HCT116 (cell line): ENCODE results near the gene UBE3B. TPM values are rescaled to one million over a fixed set of nuclear protein-coding genes. Genes with fewer than 3 reads are reported as not detected.

Experiments used
- ATAC-seq: fragments of 200-7000 bp; cut with Tn5 transposase; 2 replicates; pipeline ENCODE4 v1.9.1; 2020; ENCODE audit warnings: mild to moderate bottlenecking, moderate library complexity
- BruUV-seq: library from RNA; stranded (reverse); fragments of 400-500 nt; replicated peaks from 2 replicates; lab custom pipeline; 2021; lab: Mats Ljungman, UMichigan
- CTCF ChIA-PET: fragments of 300-600 bp; sonication (Branson Sonifier 250); formaldehyde crosslinking; loops from one replicate; lab custom pipeline; 2021; ENCODE audit warnings: antibody characterized with exemption; lab: Charles Lee
- POLR2A ChIA-PET: fragments of 300-600, 350-600 bp; sonication (Branson Sonifier 250); formaldehyde crosslinking; loops from one replicate; lab custom pipeline; 2021; ENCODE audit warnings: antibody characterized with exemption; lab: Charles Lee
- RAD21 ChIA-PET, 2 experiments: fragments of 300-600 bp; sonication (Branson Sonifier 250); formaldehyde crosslinking; loops; one replicate each; lab custom pipeline; 2023; ENCODE audit warnings: low total read pairs in 2 of 2; ENCODE audit not compliant: uncharacterized antibody in 2 of 2, unreplicated experiment in 2 of 2, low non-redundant PET in 1 of 2; lab: Charles Lee
- DNase-seq: peaks from one replicate; pipeline ENCODE4 v3.0.0-alpha.2; 2010; ENCODE audit warnings: low read depth, low spot score
- H2AFZ ChIP-seq: fragments of 200-600 bp; shearing (Covaris generic), sonication (generic); 2 replicates; pipeline ENCODE4 v1.6.1; 2017; ENCODE audit warnings: low read depth, mixed run types, mixed read lengths, antibody characterized with exemption, low read length; ENCODE audit not compliant: poor library complexity, severe bottlenecking
- H3K27ac ChIP-seq: 2 replicates; pipeline ENCODE4 v1.5.1; 2012; ENCODE audit warnings: low read depth, low read length
- H3K27me3 ChIP-seq: fragments of 200-600 bp; sonication (generic); 2 replicates; pipeline ENCODE4 v1.6.1; 2016; ENCODE audit warnings: mixed run types, low read length, mixed read lengths; ENCODE audit not compliant: insufficient read depth
- H3K36me3 ChIP-seq, 2 experiments: fragments of 200-500 bp in 1 of 2; fragments of 200-600 bp in 1 of 2; sonication (Bioruptor generic) in 1 of 2; sonication (generic) in 1 of 2; 2 replicates each; pipeline versions ENCODE4 v1.5.1 to v1.6.1; 2014 to 2016; ENCODE audit warnings: low read length in 2 of 2, inconsistent platforms in 1 of 2, mixed read lengths in 1 of 2, mixed run types in 1 of 2; ENCODE audit not compliant: insufficient read depth in 2 of 2, control insufficient read depth in 1 of 2
- H3K4me1 ChIP-seq, 2 experiments: fragments of 200-600 bp in 1 of 2; sonication (generic) in 1 of 2; 2 replicates each; pipeline versions ENCODE4 v1.5.1 to v1.6.1; 2012 to 2017; ENCODE audit warnings: low read length in 2 of 2, inconsistent platforms in 1 of 2, mild to moderate bottlenecking in 1 of 2, mixed read lengths in 1 of 2, mixed run types in 1 of 2, moderate library complexity in 1 of 2; ENCODE audit not compliant: insufficient read depth in 2 of 2, control insufficient read depth in 1 of 2
- H3K4me2 ChIP-seq: fragments of 200-600 bp; sonication (generic); 2 replicates; pipeline ENCODE4 v1.6.1; 2017; ENCODE audit warnings: mixed run types, low read length, mixed read lengths
- H3K4me3 ChIP-seq, 2 experiments: fragments of 200-600 bp in 1 of 2; sonication (generic) in 1 of 2; replicated peaks in 1 of 2; 2 replicates each; pipeline ENCODE4 v1.5.1; 2011 to 2016; ENCODE audit warnings: low read length in 2 of 2, control low read depth in 1 of 2, low read depth in 1 of 2, mild to moderate bottlenecking in 1 of 2, mixed read lengths in 1 of 2, mixed run types in 1 of 2
- H3K79me2 ChIP-seq: fragments of 200-600 bp; sonication (generic); 2 replicates; pipeline ENCODE4 v1.6.1; 2017; ENCODE audit warnings: mild to moderate bottlenecking, mixed run types, low read length, moderate library complexity, mixed read lengths; ENCODE audit not compliant: insufficient read depth
- H3K9ac ChIP-seq: fragments of 200-600 bp; sonication (generic); 2 replicates; pipeline ENCODE4 v1.6.1; 2016; ENCODE audit warnings: low read length, mixed read lengths
- H3K9me2 ChIP-seq: fragments of 200-600 bp; sonication (generic), shearing (Covaris generic); 2 replicates; pipeline ENCODE4 v1.6.1; 2017; ENCODE audit warnings: mixed run types, mild to moderate bottlenecking, moderate library complexity; ENCODE audit not compliant: insufficient read depth
- H3K9me3 ChIP-seq, 2 experiments: fragments of 200-500 bp in 1 of 2; fragments of 200-600 bp in 1 of 2; sonication (Bioruptor generic) in 1 of 2; sonication (generic) in 1 of 2; 2 replicates each; pipeline ENCODE4 v1.6.1; 2014 to 2017; ENCODE audit warnings: low read length in 2 of 2, mixed read lengths in 2 of 2, inconsistent platforms in 1 of 2, low read depth in 1 of 2, mild to moderate bottlenecking in 1 of 2, mixed run types in 1 of 2, moderate library complexity in 1 of 2; ENCODE audit not compliant: control insufficient read depth in 1 of 2, insufficient read depth in 1 of 2
- H4K20me1 ChIP-seq: fragments of 200-600 bp; sonication (generic), shearing (Covaris generic); 2 replicates; pipeline ENCODE4 v1.6.1; 2017; ENCODE audit warnings: mixed run types, mild to moderate bottlenecking, moderate library complexity; ENCODE audit not compliant: insufficient read depth
- CBX3 ChIP-seq: IDR thresholded peaks from 2 replicates; pipeline ENCODE4 v1.6.1; 2012; ENCODE audit warnings: low read depth
- CEBPB ChIP-seq: IDR thresholded peaks from 2 replicates; pipeline ENCODE4 v1.6.1; 2012; ENCODE audit warnings: low read depth
- EGR1 ChIP-seq: IDR thresholded peaks from 2 replicates; pipeline ENCODE4 v1.6.1; 2012; ENCODE audit warnings: low read depth
- EZH2phosphoT487 ChIP-seq: fragments of 200-600 bp; IDR thresholded peaks from 2 replicates; pipeline ENCODE4 v1.6.1; 2018; ENCODE audit warnings: antibody characterized with exemption, borderline replicate concordance
- FOSL1 ChIP-seq: IDR thresholded peaks from 2 replicates; pipeline ENCODE4 v1.6.1; 2012; ENCODE audit warnings: low read depth
- POLR2A ChIP-seq: IDR thresholded peaks from 2 replicates; pipeline ENCODE4 v1.7.0; 2011; ENCODE audit warnings: borderline replicate concordance; ENCODE audit not compliant: insufficient read depth, insufficient read length; ENCODE audit errors: extremely low read depth
- RAD21 ChIP-seq: IDR thresholded peaks from 2 replicates; pipeline ENCODE4 v1.6.1; 2012; ENCODE audit warnings: low read depth, mild to moderate bottlenecking
- REST ChIP-seq: IDR thresholded peaks from 2 replicates; pipeline ENCODE4 v1.6.1; 2012; ENCODE audit warnings: low read depth
- SP1 ChIP-seq: IDR thresholded peaks from 2 replicates; pipeline ENCODE4 v1.6.1; 2012; ENCODE audit warnings: low read depth
- TCF7L2 ChIP-seq: IDR thresholded peaks from 2 replicates; pipeline ENCODE4 v1.7.0; 2011; ENCODE audit warnings: borderline replicate concordance, inconsistent platforms; ENCODE audit not compliant: insufficient read depth, insufficient read length; ENCODE audit errors: extremely low read depth
- YY1 ChIP-seq: IDR thresholded peaks from 2 replicates; pipeline ENCODE4 v1.6.1; 2011; ENCODE audit warnings: low read length, low read depth, moderate library complexity, mild to moderate bottlenecking; ENCODE audit not compliant: insufficient replicate concordance; ENCODE audit errors: extremely low read depth
- ZFX ChIP-seq: fragments of 450-650 bp; IDR thresholded peaks from 2 replicates; pipeline ENCODE4 v1.6.1; 2017
- ZNF274 ChIP-seq: fragments of 200-500 bp; sonication (Bioruptor generic); IDR thresholded peaks from 2 replicates; pipeline ENCODE4 v1.6.1; 2014; ENCODE audit warnings: mild to moderate bottlenecking, low read depth, low read length, inconsistent platforms
- intact Hi-C: fragments of 100-400 bp; cut with micrococcal nuclease; formaldehyde crosslinking; loops from 2 replicates; pipeline ENCODE4 v1.10.0; 2022
- total RNA-seq: library from RNA; stranded (reverse); gene quantifications from one replicate; pipeline ENCODE4 v1.2.1, GENCODE V29; 2021; ENCODE audit not compliant: unreplicated experiment
- TF ChIP-seq, protein P1 (sequence below): IDR thresholded peaks from 2 replicates; pipeline ENCODE4 v1.6.1; 2012

Gene UBE3B
- total RNA-seq, 1 experiment from 2014 or later, result 28.9 TPM

DNA sequence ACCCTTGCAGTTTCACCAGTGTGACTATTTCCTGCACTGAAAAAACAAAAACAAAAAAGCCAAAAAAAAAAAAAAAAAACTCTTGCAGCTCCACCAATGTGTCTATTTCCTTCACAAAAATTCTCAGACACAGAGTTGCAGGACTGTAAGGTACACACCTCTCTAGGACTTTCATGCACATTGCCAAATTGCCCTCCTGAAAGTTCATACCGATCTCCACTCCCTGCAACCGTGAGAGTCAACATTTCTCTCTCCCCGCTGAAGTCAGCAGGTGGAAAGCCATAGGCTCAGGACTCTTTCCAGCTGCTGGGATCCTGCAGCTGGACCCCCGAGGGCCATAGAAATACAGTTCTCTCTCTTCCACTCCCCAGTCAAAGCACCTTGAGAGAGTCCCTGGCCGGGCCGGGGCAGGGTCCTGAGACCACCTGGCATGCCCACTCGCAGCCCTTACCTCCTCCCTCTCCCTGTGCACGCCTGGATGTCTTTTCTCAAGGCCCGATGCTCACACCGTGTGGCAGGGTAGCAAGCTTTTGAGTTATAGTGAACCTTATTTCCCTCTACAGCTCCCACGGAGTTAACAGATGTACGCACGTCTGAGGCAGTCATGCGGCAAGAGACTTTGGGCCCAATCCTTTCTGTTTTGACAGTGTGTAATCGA lies 72.3 kb downstream of the UBE3B start:
- H3K4me2 ChIP-seq, result no peak overlapping the region
- H3K79me2 ChIP-seq, result no peaks in the 10 kb centered on the region
- BruUV-seq, result no TSS peak
- no peaks in the 10 kb centered on the region for H3K9me2 ChIP-seq
- peaks cover 24% of the 10 kb centered on the region; the same call in 1 of the 2 replicates for H3K27me3 ChIP-seq
- H3K9me3 ChIP-seq, result no peaks in the 10 kb centered on the region
- no peaks in the 10 kb centered on the region for H3K36me3 ChIP-seq
- H2AFZ ChIP-seq, result no peak overlapping the region
- H3K4me3 ChIP-seq, result no peak overlapping the region
- ATAC-seq (no peak), DNase-seq (no peak)
- no peak overlapping the region for H3K9ac ChIP-seq
- no peak for TF ChIP-seq RAD21
- no peak for TF ChIP-seq ZNF274
- no peak for TF ChIP-seq EGR1
- TF ChIP-seq POLR2A, result no peak
- TF ChIP-seq, protein P1, sequence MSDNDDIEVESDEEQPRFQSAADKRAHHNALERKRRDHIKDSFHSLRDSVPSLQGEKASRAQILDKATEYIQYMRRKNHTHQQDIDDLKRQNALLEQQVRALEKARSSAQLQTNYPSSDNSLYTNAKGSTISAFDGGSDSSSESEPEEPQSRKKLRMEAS, result no peak
- TF ChIP-seq REST, result no peak
- TF ChIP-seq YY1, result no peak
- no peak for TF ChIP-seq TCF7L2
- TF ChIP-seq ZFX, result no peak
- TF ChIP-seq CBX3, result no peak
- no peak for TF ChIP-seq CEBPB
- TF ChIP-seq FOSL1, result no peak
- TF ChIP-seq SP1, result no peak
- TF ChIP-seq EZH2phosphoT487, result no peak
- POLR2A ChIA-PET, result no interaction called here
- intact Hi-C loops, result no loop called here
- CTCF ChIA-PET, result no interaction called here
- RAD21 ChIA-PET, result no interaction called here
- H3K4me1 ChIP-seq, result peaks cover 0 to 6% of the 10 kb centered on the region in 2 experiments; a peak in 2 of 4 replicates
- no peak overlapping the region for H3K27ac ChIP-seq
- no peaks in the 10 kb centered on the region for H4K20me1 ChIP-seq
